NCI-H1105 treated with DMSO at 0.1 percent for 48 hours (cell line): ENCODE measurements around the gene SMARCAD1.
"Not testable (repeated sequence)": the region's sequence is repeated elsewhere in the genome, so short reads cannot be mapped to it uniquely, and the experiment has no call there.

Experiments used
- DNase-seq: peaks from one replicate; lab custom pipeline; 2025; lab: John Stamatoyannopoulos, UW

Gene SMARCAD1

DNA sequence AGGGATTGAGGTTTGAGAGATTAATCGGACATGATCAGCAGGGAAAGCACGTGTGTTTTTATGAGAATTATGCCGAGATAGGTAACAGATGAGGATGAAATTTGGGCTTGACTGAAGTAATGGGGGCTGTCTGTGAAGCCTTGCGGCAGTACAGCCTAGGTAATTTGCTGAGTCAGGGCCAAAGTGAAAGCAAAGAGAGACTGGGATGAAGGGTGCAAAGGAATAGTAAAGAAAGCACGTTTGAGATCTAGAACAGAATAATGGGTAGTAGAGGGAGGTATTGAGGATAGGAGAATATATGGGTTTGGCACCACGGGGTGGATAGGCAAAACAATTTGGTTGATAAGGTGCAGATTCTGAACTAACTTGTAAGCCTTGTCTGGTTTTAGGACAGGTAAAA is 87.8 kb downstream of the SMARCAD1 start:
- not testable (repeated sequence) for DNase-seq

DNA sequence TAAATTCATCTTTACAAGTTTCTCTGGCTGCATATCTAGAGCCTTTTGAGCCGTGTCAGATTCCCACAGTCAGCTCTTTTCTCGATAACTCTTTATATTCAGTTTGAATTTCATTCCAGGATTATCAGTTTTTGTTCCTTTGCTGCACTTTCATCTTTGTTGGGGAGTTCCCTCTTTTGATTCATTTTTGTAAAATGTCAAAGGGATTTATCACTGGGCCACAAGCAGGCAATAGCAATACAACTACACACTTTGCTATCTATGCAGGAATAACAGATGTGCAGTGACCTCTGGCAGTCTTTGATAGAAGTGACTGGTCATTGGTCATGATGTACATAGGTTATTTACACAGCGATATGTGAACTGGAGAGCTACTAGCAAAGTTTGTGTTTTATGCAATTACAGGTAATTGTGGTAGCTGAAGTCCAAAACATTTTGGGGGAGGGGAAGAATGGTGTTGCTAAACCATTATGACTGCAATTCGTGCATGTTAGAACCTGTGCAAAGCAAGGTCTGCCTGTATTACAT is 91.1 kb downstream of the SMARCAD1 start:
- DNase-seq: peak; percentile 1

DNA sequence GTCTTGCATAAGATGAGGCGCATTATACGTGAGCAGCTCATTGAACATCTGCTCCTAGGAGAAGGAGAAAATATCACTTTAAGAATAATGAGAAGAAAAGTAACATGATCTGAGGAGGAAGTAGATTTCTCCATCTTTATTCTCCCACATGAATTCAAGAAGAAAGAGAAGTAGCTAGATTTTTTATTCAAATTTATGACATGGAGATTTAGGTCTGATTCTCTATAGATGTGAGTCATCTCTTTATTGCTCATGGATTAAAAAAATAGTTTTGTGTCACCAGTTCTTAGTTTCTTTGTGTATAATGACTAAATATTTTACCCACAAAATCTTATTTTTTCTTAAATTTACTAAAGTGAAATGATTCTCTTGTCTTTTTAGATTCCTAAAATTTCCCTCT is 94.5 kb downstream of the SMARCAD1 start:
- no peak for DNase-seq

DNA sequence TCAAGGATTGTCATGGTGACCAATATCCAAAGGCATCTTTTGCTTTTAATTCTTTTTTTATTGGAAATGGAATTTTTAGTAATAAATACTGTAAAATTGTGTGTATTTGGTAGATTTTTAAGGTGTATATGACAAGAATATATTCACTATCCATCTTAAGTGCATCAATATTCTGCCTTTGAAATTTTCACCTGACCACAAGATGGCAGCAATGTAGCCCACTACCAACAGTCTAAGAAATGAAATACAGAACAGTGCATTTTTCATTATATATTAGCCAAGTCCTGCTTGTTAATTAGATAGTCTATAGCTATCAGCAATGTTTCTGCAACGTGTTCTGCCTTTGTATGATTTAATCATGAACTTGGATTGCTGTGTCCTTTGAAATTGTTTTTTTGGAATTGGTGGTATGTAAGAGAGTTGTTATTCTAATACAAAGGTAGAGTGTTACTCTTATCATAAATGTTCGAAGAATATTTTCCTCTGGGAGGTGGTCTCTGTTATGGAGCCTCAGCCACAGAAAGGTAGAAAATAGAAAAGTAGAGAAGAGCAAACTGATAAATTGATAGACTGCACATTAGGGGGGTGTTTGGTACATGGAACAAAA is 96.8 kb downstream of the SMARCAD1 start:
- peak; percentile 13 for DNase-seq

DNA sequence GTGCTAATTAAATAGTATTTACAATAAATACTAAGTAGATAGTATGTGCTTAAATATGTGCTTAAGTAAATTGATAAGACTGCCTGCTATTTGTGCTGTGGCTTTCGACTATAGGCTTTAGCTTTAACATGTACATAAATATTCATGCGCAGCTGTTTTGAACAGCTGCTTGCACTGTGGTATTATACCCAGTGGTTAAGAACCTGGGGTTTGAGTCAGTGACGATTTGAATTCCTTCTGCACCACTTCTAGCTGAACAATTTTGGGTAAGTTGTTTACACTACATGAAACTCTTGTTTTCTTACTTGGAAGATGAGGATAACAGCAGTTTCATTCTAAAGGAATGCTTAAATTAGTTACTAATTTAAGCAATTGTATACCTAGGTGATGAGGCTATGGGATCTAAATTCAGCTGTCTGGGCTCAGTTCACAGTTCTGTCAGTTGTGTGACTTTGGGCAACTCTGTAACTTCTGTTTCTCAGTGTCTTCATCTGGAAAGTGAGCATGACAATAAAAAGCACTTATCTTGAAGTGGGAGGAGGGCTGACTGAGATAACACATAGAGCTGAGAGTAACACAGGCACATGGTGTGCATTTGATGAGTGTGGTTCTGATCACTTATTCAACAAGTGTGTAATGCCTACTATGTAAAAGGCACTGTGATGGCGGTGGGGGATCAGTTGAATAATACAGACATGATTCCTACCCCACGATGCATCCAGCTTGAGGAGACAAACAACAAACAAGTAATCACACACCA is 98.0 kb downstream of the SMARCAD1 start:
- DNase-seq: no peak

DNA sequence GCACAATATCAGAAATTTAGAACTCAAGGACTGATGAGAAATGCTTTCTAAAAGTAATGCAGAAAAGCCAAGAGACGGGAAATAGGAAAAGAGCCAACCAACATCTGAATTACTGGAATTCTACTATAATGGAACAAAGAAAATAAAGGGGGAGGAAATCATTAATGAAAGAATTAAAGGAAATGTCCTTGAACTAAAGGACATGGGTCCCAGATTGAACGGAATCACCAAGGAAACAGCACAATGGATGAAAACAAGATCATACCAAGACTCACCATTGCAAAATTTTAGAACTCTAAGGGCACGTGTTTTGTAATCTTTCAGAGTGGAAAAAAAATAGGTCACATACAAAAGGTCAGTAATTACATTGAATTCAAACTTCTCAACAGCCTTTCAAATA is 99.0 kb downstream of the SMARCAD1 start:
- no peak for DNase-seq

DNA sequence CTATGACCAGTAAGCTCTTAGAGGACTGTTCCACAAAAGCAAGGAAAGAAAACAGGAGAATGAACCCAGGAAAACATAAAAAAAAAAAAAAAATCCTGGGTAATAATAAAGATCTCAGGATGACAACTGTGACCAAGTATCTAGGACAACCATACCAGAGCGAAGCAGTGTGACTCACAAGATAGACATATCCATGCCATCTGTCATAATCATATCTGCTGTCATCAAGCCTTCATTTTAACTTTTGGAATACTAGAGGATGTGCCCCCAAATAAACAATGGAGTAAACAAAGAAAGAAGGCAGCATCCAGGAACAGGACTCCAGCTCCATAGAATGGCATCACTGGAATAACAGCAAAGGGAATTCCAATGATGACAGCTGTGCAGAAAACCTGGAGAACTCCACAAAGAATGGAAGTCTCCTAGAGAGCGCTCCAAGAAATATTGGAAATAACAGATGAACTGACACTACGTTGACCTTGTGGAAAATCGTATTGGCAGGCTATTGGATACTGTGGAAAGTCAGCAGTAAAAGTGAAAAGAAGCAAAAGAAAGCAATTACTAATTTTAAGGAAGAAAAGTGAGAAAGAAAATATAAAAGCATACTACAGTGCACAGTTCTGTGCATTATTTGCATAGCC is 99.7 kb downstream of the SMARCAD1 start:
- no peak for DNase-seq

DNA sequence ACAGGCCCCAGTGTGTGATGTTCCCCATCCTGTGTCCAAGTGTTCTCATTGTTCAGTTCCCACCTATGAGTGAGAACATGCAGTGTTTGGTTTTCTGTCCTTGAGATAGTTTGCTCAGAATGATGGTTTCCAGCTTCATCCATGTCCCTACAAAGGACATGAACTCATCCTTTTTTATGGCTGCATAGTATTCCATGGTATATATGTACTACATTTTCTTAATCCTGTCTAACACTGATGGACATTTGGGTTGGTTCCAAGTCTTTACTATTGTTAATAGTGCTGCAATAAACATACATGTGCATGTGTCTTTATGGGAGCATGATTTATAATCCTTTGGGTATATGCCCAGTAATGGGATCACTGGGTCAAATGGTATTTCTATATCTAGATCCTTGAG is 112.3 kb downstream of the SMARCAD1 start:
- not testable (repeated sequence) for DNase-seq

DNA sequence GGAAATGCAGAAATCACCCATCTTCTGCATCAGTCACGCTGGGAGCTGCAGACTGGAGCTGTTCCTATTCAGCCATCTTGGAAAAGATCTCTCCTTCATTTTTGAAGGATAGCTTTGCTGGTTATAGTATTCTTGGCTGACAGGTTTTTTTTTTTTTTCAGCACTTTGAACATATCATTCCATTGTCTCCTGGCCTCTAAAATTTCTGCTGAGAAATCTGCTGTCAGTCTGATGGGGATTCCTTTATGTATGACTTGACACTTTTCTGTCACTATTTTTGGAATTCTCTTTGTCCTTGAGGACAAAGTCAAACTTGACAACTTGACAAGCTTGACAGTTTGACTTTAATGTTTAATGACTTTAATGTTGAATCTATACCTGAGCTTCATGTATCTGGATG is 118.2 kb downstream of the SMARCAD1 start:
- no peak for DNase-seq

DNA sequence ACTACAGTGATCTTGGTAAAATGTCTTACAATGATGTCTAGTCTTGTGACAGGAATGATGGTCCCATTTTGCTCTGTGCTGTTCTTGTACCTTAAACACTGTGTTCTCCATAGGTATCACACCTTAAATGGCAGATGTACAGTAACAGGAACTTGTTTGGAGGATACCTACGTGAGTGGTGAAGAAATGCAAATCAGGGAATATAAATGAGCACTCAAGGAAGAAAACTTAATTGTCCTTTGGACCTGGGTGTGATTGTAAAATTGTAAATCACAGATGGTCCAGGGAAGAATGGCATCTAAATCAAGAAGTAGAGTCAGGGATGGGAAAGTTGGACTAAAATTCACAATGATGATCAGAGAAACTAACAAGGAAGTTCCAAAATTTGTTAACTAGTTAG is 122.3 kb downstream of the SMARCAD1 start:
- DNase-seq: no peak

DNA sequence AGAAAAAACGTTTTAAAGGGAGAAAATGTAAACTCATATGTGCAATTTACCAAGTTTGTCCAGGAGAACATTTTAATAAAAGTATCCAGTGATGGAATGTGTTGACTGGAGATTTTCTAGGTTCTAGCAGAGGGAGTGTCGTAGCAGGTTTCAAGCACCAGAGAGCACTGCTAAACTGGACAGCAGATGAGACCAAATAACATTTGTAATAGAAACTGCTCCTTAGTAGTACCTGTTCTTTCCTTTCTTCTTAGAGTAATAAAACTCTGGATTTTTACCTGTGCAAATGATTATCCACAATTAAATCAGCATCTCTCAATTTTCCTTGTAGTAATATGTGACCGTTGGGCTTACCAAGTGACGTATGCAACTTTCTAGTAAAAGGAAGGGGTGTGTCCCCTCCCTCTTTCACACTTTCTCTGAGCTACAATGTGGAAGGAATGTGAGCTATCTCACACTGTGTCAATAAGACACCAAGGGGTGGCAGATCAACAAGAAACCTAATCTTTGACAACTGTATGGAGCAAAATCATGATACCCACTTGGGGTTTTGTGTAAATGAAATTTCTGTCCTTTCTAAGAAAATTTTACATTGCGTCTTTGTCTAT is 125.4 kb downstream of the SMARCAD1 start:
- DNase-seq: no peak

DNA sequence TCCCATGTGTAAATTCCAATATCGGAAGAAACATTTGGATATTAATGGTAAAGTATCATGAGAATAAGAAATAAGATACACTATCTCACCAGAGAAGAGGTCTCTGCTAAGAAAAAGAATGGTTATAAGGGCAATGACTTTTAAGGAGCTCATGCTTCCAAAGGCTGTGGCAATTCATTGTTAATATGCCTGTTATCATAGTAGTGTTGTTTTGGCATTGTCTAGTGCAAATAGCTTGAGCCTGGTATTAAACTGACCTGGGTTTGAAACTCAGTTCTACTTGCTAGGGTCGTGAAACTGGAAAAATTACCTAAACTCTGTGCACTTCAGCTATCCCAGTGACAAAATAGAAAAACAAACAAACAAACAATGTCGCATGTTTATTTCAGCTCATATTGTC is 126.2 kb downstream of the SMARCAD1 start:
- no peak for DNase-seq

DNA sequence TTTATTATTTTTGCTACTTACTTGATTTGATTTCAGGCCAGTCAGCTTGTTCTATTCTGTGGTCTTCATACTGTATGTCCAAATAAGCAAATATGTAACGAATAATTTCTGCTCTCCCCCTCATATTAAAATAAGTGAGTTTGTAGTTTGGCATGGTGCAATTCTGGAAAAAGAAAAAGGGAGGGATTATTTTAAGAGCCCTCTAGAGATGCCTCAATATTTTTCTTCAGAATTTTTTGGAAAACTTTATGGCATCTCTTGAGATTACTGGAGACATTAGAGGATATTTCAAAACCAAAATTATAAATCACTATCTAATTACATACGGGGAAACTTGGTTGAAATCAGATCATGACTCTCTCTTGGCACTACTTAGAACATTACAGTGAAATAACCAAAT is 126.8 kb downstream of the SMARCAD1 start:
- no peak for DNase-seq

DNA sequence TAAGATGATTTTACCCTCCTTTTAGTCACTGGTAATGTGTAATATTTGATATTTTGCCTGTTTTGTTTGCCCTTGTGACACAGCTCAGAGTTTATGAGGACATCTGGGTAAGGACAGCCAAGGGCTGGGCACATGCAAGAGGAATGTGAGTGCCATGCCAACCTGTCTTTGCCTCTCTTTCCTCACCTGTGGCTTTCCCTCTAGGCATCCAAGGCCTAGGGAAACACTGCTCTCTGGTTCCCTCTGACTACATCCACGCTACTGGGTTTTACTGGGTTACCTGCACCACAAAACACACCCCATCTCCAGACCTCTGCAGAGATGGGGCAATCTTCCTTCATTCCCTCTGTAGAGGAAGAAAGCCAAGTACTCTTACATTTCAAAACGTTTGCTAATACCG is 127.3 kb downstream of the SMARCAD1 start:
- DNase-seq: no peak

DNA sequence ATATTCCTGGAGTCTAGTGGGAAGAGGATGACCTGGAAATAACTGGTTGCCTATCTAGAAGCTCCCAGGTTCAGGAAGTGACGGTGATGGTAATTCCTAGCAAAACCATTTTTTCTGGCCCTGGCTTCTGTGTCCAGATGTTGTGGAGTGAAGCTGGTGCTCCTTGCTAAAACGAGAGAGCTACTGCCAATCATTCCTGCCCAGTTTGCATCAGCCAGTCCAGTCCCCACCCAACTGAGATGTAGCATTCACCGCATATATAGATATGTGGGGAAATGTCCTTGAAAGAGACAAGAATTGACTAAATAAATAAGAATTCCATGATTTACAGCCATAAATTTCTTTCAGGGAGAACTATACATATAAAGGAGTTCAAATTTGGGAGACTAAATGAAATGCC is 128.6 kb downstream of the SMARCAD1 start:
- DNase-seq: no peak

DNA sequence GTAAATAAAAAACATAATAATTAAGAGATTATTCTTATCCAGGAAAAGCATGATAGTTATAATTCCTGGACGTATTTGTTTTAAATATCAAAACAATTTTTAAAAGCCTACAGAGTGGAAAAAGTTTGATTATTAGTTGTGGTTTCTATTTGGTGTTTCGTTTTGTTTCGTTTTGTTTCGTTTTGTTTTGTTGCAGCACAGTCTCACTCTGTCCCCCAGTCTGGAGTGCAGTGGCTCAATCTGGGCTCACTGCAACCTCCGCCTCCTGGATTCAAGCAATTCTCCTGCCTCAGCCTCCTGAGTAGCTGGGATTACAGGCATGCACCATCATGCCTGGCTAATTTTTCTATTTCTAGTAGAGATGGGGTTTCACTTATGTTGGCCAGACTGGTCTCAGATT is 129.1 kb downstream of the SMARCAD1 start:
- not testable (repeated sequence) for DNase-seq

DNA sequence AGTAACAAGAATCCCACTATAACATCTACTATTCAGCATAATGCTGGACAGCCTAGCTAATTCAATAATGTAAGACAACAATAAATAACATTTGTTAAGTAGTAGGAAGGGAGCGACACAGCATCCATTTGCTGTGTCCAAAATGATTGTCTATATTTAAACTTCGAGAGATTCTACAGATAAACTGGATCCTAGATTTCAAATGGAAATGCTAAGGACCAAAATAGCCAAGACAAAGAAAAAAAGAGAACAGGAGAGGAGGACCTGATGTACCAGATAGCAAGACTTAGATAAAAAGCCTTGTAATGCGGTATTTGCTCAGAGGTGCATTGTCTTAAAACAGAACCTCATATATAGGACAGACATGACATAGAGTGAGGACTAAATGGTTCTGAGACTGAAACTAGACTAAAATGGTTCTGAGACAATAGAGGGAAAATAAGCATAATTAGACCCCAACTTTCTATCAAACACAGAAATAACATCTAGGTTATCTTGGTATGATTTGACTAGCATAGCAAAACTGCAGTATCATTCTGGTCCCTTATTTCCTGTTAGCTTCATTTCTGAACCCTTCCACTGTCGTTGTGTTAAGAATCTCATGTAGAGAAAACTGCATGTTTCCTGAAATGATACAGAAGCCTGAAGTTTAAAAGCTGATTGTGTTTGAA is 131.2 kb downstream of the SMARCAD1 start:
- DNase-seq: no peak

DNA sequence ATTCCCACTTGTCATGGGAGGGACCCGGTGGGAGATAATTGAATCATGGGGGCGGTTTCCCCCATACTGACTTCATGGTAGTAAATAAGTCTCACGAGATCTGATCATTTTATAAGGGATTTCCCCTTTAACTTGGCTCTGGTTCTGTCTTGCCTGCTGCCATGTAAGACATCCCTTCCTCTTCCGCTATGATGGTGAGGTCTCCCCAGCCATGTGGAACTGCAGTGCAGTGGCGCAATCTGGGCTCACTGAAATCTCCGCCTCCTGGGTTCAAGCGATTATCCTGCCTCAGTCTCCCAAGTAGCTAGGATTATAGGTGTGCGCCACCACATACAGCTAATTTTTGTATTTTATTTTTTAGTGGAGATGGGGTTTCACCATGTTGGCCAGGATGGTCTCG is 132.1 kb downstream of the SMARCAD1 start:
- DNase-seq: no peak
